Muscle of leg (tissue), 11 donors: ENCODE data around the gene ARHGEF10L. TPM values are rescaled to one million over a fixed set of nuclear protein-coding genes. Genes with fewer than 3 reads are reported as not detected.

Experiments
- DNase-seq: peaks from one replicate; pipeline ENCODE4 v3.0.0; 2013
- H3K27ac ChIP-seq: one replicate; pipeline ENCODE4 v1.5.1; 2013; ENCODE audit warnings: mild to moderate bottlenecking, low read length, control low read depth
- H3K27me3 ChIP-seq: one replicate; pipeline ENCODE4 v1.6.1; 2013; ENCODE audit warnings: low read length; ENCODE audit not compliant: control insufficient read depth, insufficient read depth
- H3K36me3 ChIP-seq: one replicate; pipeline ENCODE4 v1.6.1; 2013; ENCODE audit warnings: low read length; ENCODE audit not compliant: control insufficient read depth, insufficient read depth
- H3K4me1 ChIP-seq: one replicate; pipeline ENCODE4 v1.6.1; 2013; ENCODE audit warnings: low read length; ENCODE audit not compliant: control insufficient read depth, insufficient read depth
- H3K4me3 ChIP-seq: one replicate; pipeline ENCODE4 v1.5.1; 2013; ENCODE audit warnings: low read length, control low read depth
- H3K9me3 ChIP-seq: replicated peaks from 2 replicates; pipeline ENCODE4 v1.6.1; 2013; ENCODE audit warnings: low read depth, low read length; ENCODE audit not compliant: control insufficient read depth
- WGBS: methylation state at CpG from one replicate; pipeline ENCODE4 v1.1.5; 2013; ENCODE audit warnings: missing lambda C conversion rate; ENCODE audit not compliant: insufficient coverage; 5-methylcytosine and 5-hydroxymethylcytosine counted together
- polyA plus RNA-seq, 8 donors: library from polyadenylated mRNA; unstranded; fragments of 120-200 nt; gene quantifications; one replicate each; pipeline versions ENCODE4 v1.2.1 to v1.2.3, GENCODE V29; 2013; ENCODE audit warnings: inconsistent platforms in 1 of 8, low replicate concordance in 1 of 8; ENCODE audit not compliant: insufficient read length in 8 of 8, insufficient read depth in 1 of 8
- total RNA-seq: library from RNA; stranded (reverse); fragments of 120-200 nt; gene quantifications from one replicate; pipeline ENCODE4 v1.2.4, GENCODE V29; 2013

ARHGEF10L gene
- total and polyA plus RNA-seq, 9 donors, result 14.1 to 24.5 (median 22.4) TPM

DNA sequence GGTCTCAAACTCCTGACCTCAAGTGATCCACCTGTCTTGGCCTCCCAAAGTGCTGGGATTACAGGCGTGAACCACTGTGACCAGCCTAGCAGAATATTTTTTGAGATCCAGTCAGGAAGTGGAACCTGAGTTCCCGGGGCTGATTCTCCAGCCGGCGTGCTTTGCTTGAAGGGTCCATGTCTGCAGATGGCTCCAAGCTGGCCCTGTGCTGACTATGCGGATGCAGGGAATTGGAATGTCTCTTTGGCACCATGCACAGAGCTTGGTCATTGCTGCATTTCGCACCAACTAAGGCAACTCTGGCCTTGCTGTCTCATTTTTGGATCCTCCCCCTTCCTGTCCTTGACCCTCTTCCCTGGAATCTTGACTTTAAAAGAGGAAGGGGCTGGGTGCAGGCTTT, 28.1 kb downstream of the ARHGEF10L start:
- Histone ChIP-seq H3K27me3 (no peaks in the 10 kb centered on the region), H3K9me3 (no peaks in the 10 kb centered on the region), H3K4me3 (no peak overlapping the region), H3K4me1 (peaks cover 71% of the 10 kb centered on the region), H3K36me3 (no peaks in the 10 kb centered on the region), H3K27ac (peak overlapping the region; percentile 35)
- WGBS, result 56% methylated on average over 5 of the region's 6 CpGs
- peak; percentile 38 for DNase-seq

DNA sequence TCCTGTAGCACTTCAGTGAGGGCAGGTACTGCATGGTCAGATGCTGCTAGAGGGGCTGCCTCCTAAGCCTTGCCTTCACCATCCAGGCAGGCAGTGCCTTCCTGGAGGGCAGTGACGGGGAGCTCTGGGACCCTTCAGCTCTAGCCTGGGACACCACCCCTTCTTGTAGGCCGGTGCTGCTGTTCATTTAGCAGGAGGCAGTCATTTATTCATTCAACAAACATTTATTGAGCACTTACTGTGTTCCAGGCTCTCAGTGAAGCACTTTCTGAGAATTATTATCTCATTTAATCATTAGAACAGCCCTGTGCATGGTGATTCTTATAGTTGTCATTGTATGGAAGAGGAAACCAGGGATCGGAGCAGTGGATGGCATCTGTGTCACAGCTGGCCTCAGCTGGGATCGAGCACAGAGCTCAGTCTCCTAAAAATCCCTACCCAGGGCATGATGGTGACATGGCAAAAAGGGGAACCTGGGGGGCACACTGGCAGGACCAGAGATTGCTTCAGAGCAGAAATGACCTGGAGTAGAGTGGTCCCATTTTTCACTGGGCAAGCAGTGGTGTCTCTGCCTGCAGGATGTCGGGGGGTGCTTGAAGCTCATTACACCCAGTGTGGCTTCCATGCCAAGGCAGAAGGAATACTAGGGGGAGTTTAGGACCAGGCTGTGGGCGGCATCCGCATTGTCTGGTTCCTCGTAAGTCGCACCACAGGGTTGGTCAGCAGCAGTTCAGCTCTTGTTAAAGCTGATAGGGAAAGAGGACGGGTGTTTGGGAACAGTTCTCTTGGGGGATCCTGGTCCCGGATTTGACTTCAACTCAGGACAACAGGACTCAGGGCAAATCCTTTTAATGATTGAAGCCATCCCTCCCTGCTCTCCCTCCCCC, 28.8 kb downstream of the ARHGEF10L start:
- Histone ChIP-seq H3K4me3 (no peak overlapping the region), H3K4me1 (peaks cover 78% of the 10 kb centered on the region), H3K27me3 (no peaks in the 10 kb centered on the region), H3K9me3 (no peaks in the 10 kb centered on the region), H3K27ac (peak overlapping the region; percentile 93), H3K36me3 (no peaks in the 10 kb centered on the region)
- 87% methylated on average over 3 of the region's 11 CpGs for WGBS
- DNase-seq, result no peak

DNA sequence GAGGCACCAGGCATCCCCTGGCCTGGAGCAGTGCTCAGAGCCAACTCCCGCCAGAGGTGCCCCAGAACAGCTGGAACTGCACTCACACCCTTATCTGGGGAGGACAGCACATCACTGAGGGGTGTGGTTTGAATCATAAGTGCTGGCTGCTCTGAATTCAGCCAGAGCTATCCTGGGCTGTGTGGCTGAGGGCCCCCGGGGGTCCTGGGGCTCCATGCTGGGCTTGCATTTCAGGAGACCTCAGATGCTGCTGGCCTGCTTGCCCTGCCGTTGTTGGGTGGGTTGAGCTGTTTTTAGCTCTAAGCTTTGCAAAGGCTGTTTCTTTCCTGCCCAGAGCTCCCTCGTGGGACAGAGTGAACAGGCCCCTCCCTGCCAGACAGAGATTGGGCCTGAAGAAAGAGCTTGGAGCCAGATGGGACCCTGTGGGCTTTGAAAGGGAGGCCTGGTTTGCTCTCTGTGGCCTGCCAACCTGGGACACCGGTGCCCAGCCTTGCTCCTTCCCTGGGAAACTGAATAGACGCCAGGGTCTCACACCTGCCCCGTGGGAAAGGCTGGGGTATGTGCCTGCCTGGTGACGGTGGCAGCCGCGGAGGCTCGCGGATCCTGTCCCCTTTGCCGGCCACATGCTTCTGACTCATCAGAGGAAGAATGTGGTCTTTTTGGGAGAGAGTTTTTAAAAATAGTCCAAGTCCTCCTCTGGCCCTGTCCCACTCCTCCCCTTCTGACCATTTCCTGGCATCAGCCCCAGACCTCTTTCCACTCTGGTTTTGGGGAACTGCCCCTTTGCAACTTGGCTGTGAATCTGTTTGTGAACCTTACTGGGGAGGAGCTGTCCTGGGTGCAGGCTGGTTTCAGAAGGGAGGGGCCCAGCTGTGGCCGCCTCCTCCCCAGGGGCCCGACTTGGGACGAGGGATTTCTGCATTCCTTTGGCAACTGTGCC, 30.0 kb downstream of the ARHGEF10L start:
- Histone ChIP-seq H3K4me1 (peaks cover 78% of the 10 kb centered on the region), H3K27ac (peak overlapping the region; percentile 93), H3K4me3 (no peak overlapping the region), H3K9me3 (no peaks in the 10 kb centered on the region), H3K36me3 (no peaks in the 10 kb centered on the region), H3K27me3 (no peaks in the 10 kb centered on the region)
- 12% methylated on average over 8 of the region's 16 CpGs for WGBS
- DNase-seq, result peak; percentile 94

DNA sequence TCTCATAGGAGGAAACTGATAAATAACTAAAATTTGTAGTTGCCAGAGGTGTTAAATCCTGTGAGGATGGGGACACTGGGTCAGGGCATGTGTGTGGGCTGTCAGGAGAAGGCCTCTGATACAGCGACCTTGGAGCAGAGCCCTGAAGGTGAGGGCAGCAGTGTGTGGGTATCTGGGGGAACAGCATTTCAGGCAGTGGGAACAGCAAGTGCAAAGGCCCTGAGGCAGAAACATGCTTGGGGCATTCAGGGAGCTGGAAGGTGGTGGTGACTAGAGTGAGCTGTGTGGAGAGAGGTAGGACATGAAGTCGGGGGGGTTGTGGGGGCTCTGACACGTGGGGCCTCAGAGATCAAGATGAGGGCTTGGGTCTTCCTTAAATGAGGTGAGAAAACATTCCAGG, 30.7 kb downstream of the ARHGEF10L start:
- no peak for DNase-seq
- Histone ChIP-seq H3K9me3 (no peaks in the 10 kb centered on the region), H3K4me3 (no peak overlapping the region), H3K4me1 (peaks cover 78% of the 10 kb centered on the region), H3K27me3 (no peaks in the 10 kb centered on the region), H3K36me3 (no peaks in the 10 kb centered on the region), H3K27ac (peak overlapping the region; percentile 93)
- WGBS, result 63% methylated on average over 3 of the region's 3 CpGs

- DNase-seq, result no peak
- Histone ChIP-seq H3K36me3 (no peaks in the 10 kb centered on the region), H3K27ac (no peak overlapping the region), H3K4me1 (peaks cover 83% of the 10 kb centered on the region), H3K9me3 (no peaks in the 10 kb centered on the region), H3K27me3 (no peaks in the 10 kb centered on the region), H3K4me3 (no peak overlapping the region)
- 83% methylated on average over 5 of the region's 9 CpGs for WGBS
Observed at GRCh38 chr1:17572264-17572985, 32.9 kb downstream of the ARHGEF10L start.

- no peaks in the 10 kb centered on the region for H3K27me3 ChIP-seq
- no peaks in the 10 kb centered on the region for H3K9me3 ChIP-seq
- no peaks in the 10 kb centered on the region for H3K36me3 ChIP-seq
- no peak overlapping the region for H3K4me3 ChIP-seq
- H3K4me1 ChIP-seq, result peaks cover 73% of the 10 kb centered on the region
- peak; percentile 58 for DNase-seq
- peak overlapping the region; percentile 35 for H3K27ac ChIP-seq
- WGBS, result 0% methylated on average over 3 of the region's 10 CpGs
Observed at GRCh38 chr1:17573518-17574041, 34.1 kb downstream of the ARHGEF10L start.

DNA sequence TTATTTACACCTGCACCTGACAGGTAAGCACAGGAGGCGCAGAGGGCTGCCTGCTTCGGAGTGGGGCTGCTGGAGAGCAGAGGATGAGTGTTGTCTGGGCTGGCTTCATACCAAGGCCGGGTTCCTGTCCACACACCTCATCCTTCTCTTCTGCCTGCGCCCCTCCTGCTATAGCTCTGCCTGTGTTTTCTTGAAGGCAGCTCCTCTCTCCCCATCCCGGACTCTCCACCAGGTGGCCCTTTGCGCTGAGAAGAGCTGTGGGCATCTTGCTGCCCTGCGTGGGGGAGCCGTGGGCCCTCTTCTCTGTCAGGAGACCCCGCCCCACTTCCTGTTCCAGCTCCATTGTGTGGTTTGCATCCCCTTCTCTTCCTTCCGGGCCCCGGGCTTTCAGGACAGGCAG, 35.0 kb downstream of the ARHGEF10L start:
- no peak for DNase-seq
- no peaks in the 10 kb centered on the region for H3K27me3 ChIP-seq
- no peak overlapping the region for H3K4me3 ChIP-seq
- 34% methylated on average over 8 of the region's 11 CpGs for WGBS
- H3K9me3 ChIP-seq, result no peaks in the 10 kb centered on the region
- no peaks in the 10 kb centered on the region for H3K36me3 ChIP-seq
- H3K27ac ChIP-seq, result peak overlapping the region; percentile 13
- H3K4me1 ChIP-seq, result peaks cover 63% of the 10 kb centered on the region

GRCh38 chr1:17575797-17576518, 36.5 kb downstream of the ARHGEF10L start:
- WGBS, result 41% methylated on average over 10 of the region's 15 CpGs
- Histone ChIP-seq H3K4me3 (no peak overlapping the region), H3K27ac (peak overlapping the region; percentile 35), H3K9me3 (no peaks in the 10 kb centered on the region), H3K27me3 (no peaks in the 10 kb centered on the region), H3K36me3 (no peaks in the 10 kb centered on the region), H3K4me1 (peaks cover 58% of the 10 kb centered on the region)
- peak; percentile 28 for DNase-seq

GRCh38 chr1:17576519-17576853, 37.0 kb downstream of the ARHGEF10L start:
- Histone ChIP-seq H3K27ac (no peak overlapping the region), H3K27me3 (no peaks in the 10 kb centered on the region), H3K9me3 (no peaks in the 10 kb centered on the region), H3K36me3 (peaks cover 3% of the 10 kb centered on the region), H3K4me1 (peaks cover 58% of the 10 kb centered on the region), H3K4me3 (no peak overlapping the region)
- DNase-seq, result no peak
- 77% methylated on average over 5 of the region's 6 CpGs for WGBS
